Natural killer cell treated with Interleukin-12 subunit alpha and Interleukin-12 subunit beta and Interleukin-15 and Interleukin-18, amount 100 ng/mL, for 72 hours (primary cell): ENCODE measurements around the gene ATP6V1G3. TPM values are rescaled to one million over a fixed set of nuclear protein-coding genes. Genes with fewer than 3 reads are reported as not detected.
A peak's percentile ranks its signal among the peaks of the same experiment; 100 is the strongest.
"Not testable (repeated sequence)": the region's sequence is repeated elsewhere in the genome, so short reads cannot be mapped to it uniquely, and the experiment has no call there.

Experiments
- ATAC-seq, 2 donors: fragments of 150-1000 bp; cut with Tn5 transposase in 1 of 2; sonication (Bioruptor Pico), chemical (Tn5 transposase) in 1 of 2; 2 replicates each; pipeline ENCODE4 v1.10.0; 2021
- DNase-seq: peaks from one replicate; pipeline ENCODE4 v3.0.0; 2022; ENCODE audit warnings: low spot score
- H3K27ac Mint-ChIP-seq, 2 donors: 1 replicate in 1 of 2; 2 replicates in 1 of 2; pipeline ENCODE4 v1.8.0; 2022; ENCODE audit warnings: mixed read lengths in 2 of 2, mild to moderate bottlenecking in 1 of 2, moderate library complexity in 1 of 2
- H3K27me3 Mint-ChIP-seq, 2 donors: 1 replicate in 1 of 2; 2 replicates in 1 of 2; pipeline ENCODE4 v1.8.0; 2022; ENCODE audit warnings: mixed read lengths in 2 of 2
- H3K36me3 Mint-ChIP-seq: one replicate; pipeline ENCODE4 v1.8.0; 2022; ENCODE audit warnings: mixed read lengths
- H3K4me1 Mint-ChIP-seq, 2 donors: 1 replicate in 1 of 2; 2 replicates in 1 of 2; pipeline ENCODE4 v1.8.0; 2022; ENCODE audit warnings: low read depth in 2 of 2, mixed read lengths in 2 of 2, mild to moderate bottlenecking in 1 of 2
- H3K4me3 Mint-ChIP-seq: one replicate; pipeline ENCODE4 v1.8.0; 2022; ENCODE audit warnings: mixed read lengths
- H3K9me3 Mint-ChIP-seq: 2 replicates; pipeline ENCODE4 v1.8.0; 2022; ENCODE audit warnings: mixed read lengths
- total RNA-seq, 2 donors: library from RNA; stranded (reverse); gene quantifications; one replicate each; pipeline ENCODE4 v1.2.3, GENCODE V29; 2022

ATP6V1G3 gene, protein sequence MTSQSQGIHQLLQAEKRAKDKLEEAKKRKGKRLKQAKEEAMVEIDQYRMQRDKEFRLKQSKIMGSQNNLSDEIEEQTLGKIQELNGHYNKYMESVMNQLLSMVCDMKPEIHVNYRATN
- total RNA-seq: not detected

DNA sequence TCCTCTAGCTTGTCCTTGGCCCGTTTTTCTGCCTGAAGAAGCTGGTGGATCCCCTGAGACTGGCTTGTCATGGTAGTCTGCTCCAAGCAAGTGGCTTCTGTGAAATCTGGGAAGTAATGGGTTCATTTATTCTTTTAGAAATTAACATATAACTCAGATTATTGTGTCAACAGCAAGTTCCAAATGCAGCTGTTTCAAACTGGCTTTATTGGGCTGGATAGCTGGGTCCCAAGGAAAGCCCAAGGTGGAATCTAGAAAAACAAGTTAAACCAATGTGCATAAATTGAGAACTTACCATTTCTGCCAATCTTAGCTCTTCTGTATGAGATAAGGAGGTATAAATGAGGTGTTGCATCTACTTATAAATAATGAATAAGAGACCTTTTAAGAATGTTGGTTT, at the start of gene ATP6V1G3:
Gene ATP6V1G3 (minus strand): TSS at position 101 of the 400 bp plus-strand sequence. CDS start 30 bp downstream, at position 71.
- Mint-ChIP-seq H3K4me3 (no peak within 1 kb of the TSS), H3K36me3 (no peaks in the 10 kb centered on the region), H3K27me3 (peaks cover 0 to 2% of the 10 kb centered on the region in 2 donors), H3K4me1 (peaks cover 12 to 21% of the 10 kb centered on the region in 2 donors), H3K27ac (peak within 1 kb of the TSS in 1 of 2 donors; percentile 68), H3K9me3 (no peaks in the 10 kb centered on the region)
- DNase-seq (no peak), ATAC-seq (no peak)

DNA sequence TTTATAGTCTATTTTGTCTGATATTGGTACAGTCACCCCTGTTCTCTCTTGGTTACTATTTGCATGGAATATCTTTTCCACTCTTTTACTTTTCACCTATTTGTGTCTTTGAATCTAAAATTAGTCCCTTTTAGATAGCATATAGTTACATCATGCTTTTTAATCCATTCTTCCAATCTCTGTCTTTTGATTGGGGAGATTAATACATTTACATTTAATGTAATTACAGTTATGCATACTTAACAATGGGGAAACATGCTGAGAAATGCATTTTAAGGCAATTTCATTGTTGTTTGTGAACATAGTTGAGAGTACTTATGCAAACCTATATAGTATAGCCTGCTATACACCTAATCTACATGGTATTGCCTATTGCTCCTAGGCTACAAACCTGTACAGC, 48.4 kb upstream of the ATP6V1G3 start:
- Mint-ChIP-seq H3K36me3 (peaks cover 34% of the 10 kb centered on the region), H3K9me3 (peaks cover 9% of the 10 kb centered on the region), H3K4me3 (no peak overlapping the region), H3K4me1 (peaks cover 4 to 5% of the 10 kb centered on the region in 2 donors), H3K27ac (no peak overlapping the region), H3K27me3 (no peaks in the 10 kb centered on the region)
- DNase-seq (no peak), ATAC-seq (no peak)

DNA sequence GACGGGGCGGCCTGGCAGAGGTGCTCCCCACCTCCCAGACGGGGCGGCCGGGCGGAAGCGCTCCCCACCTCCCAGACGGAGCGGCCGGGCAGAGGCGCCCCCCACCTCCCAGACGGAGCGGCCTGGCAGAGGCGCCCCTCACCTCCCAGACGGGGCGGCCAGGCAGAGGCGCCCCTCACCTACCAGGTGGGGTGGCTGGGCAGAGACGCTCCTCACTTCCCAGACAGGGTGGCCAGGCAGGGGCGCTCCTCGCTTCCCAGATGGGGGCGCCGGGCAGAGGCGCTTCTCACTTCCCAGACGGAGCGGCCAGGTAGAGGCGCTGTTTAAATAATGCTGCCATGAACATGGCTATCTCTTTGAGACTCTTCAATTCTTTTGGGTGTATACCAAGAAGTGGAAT, 43.7 kb upstream of the ATP6V1G3 start:
- no peak for ATAC-seq
- Mint-ChIP-seq H3K4me3 (no peak overlapping the region), H3K27me3 (no peaks in the 10 kb centered on the region)

DNA sequence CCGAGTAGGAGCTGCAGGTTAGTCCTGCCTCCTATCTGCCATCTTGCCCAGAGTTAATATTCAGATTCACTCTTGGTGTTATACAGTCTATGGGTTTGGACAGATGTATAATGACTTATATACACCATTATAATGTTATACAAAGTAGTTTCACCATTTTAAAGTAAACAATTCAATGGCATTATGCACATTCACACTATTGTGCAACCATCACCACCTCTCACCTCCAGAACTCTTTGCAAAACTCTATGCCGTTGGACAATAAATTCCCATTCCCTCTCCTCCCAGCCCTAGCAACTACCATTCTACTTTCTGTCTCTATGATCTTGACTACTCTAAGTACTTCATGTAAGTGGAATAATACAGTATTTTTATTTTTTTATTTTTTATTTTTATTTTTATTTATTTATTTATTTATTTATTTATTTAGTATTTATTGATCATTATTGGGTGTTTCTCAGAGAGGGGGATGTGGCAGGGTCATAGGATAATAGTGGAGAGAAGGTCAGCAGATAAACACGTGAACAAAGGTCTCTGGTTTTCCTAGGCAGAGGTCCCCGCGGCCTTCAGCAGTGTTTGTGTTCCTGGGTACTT, 42.8 kb upstream of the ATP6V1G3 start:
- DNase-seq, H3K4me1 Mint-ChIP-seq, H3K27ac Mint-ChIP-seq, H3K4me3 Mint-ChIP-seq, H3K27me3 Mint-ChIP-seq, ATAC-seq: not testable (repeated sequence)
- Mint-ChIP-seq H3K9me3 (peaks cover 14% of the 10 kb centered on the region), H3K36me3 (peaks cover 22% of the 10 kb centered on the region)

More for the DNA sequence above, 43.7 kb upstream of the ATP6V1G3 start:
- Mint-ChIP-seq H3K36me3 (peaks cover 30% of the 10 kb centered on the region), H3K4me1 (peaks cover 0 to 4% of the 10 kb centered on the region in 2 donors), H3K9me3 (peaks cover 14% of the 10 kb centered on the region), H3K27ac (no peak overlapping the region)
- DNase-seq: no peak

DNA sequence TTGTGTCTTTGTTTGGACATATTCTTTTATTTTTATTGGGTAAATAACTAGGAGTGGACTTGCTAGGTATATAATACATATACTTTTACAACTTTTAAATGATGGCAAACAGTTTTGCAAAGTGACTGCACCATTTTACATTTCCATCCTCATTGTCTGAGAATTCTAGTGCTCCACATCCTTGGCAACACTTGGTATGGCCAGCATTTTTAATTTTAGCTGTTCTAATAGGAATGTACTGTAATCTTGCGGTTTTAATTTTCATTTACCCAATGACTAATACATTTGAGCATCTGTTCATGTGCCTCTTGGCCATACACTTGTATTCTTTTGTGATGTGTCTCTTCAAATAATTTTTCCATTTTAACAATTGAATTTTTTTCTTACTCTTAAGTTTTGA, 37.0 kb upstream of the ATP6V1G3 start:
- Mint-ChIP-seq H3K4me1 (peaks cover 10 to 11% of the 10 kb centered on the region in 2 donors), H3K27me3 (no peaks in the 10 kb centered on the region), H3K4me3 (no peak overlapping the region), H3K27ac (no peak overlapping the region), H3K36me3 (peaks cover 12% of the 10 kb centered on the region), H3K9me3 (peaks cover 15% of the 10 kb centered on the region)
- no peak for ATAC-seq
- no peak for DNase-seq

DNA sequence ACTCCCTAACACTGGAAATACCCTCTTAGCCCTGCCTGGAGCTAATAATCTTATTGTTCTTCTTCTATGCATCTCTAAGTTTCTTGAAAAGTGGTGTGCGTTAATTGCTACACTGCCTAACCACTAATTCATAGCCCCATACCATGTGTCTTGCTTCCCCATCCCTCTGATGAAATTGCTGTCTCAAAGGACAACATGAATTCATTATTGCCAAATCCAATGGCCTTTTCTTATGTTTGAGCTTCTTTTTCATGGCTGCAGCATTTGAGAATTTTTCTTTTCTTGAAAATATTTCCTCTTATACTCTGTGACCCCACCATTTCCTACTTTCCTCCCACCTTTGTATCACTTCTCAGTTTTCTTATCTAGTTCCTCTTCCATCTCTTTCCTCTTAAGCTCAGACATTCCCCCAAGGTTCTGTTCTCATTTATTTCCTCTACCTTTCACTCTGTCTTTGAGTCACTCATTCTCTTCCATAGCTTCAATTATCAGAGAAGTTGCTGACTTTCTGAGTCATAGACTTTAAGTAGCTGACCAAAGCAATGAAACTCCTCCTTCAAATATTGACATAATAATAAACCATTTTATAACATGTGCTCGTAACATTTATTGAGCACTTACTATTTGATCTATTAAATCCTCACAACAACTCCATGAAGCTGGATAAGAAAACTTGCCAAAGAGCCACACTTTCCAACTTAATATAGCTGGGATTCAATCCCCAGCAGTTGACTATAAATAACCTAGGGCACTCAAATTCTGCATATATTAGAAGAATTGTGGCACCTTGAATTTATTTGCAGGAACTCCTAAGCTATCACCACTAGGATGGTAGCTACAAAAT, 35.5 kb upstream of the ATP6V1G3 start:
- ATAC-seq (no peak), DNase-seq (no peak)
- Mint-ChIP-seq H3K27me3 (no peaks in the 10 kb centered on the region), H3K27ac (peak overlapping the region; percentile 1 to 15), H3K4me3 (no peak overlapping the region), H3K36me3 (peaks cover 1% of the 10 kb centered on the region), H3K4me1 (peaks cover 10 to 11% of the 10 kb centered on the region in 2 donors), H3K9me3 (peaks cover 6% of the 10 kb centered on the region)

DNA sequence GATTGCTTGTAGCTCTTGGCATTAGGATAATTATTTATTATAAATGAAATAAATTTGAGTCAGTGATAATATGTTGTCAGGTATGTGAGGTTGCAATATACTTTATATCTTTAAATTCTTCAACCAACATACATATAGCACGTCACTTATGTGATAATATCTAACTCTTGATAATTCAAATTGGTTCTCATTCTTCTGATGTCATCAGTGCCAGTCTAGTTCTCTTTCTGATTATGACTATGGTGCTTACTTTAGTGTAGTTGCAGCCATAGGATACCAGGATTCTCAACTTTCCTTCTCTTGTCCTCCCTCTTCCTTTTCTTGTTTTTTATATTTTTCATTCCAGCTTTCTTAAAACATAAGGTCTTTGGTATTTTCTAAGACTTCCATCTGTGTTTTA, 34.8 kb upstream of the ATP6V1G3 start:
- no peaks in the 10 kb centered on the region for H3K27me3 Mint-ChIP-seq
- ATAC-seq (no peak), DNase-seq (no peak)
- H3K4me1 Mint-ChIP-seq: peaks cover 10 to 11% of the 10 kb centered on the region in 2 donors
- peak overlapping the region in 1 of 2 donors; percentile 1 for H3K27ac Mint-ChIP-seq
- no peaks in the 10 kb centered on the region for H3K36me3 Mint-ChIP-seq
- H3K4me3 Mint-ChIP-seq: no peak overlapping the region
- H3K9me3 Mint-ChIP-seq: peaks cover 6% of the 10 kb centered on the region

DNA sequence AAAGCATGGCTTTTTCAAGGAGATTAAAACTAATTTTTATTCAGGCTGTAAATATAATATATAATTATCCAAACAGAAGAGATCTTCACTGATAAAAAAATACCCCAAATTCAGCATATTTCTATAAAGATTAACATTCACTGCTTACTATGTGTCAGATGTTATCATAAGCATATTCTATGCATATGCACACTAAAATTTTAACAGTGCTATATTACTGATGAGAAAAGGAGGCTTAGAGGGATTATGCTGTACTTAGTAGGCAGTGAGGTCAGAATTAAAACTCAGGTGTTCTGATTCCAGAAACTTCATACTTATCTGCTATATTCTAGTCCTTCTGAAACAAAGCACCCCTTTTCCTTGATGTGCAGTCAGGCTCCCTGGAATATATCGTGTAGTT, 33.8 kb upstream of the ATP6V1G3 start:
- DNase-seq (no peak), ATAC-seq (no peak)
- no peak overlapping the region for H3K4me3 Mint-ChIP-seq
- no peaks in the 10 kb centered on the region for H3K36me3 Mint-ChIP-seq
- peaks cover 10 to 11% of the 10 kb centered on the region in 2 donors for H3K4me1 Mint-ChIP-seq
- no peaks in the 10 kb centered on the region for H3K27me3 Mint-ChIP-seq
- H3K9me3 Mint-ChIP-seq: peaks cover 6% of the 10 kb centered on the region
- no peak overlapping the region for H3K27ac Mint-ChIP-seq

DNA sequence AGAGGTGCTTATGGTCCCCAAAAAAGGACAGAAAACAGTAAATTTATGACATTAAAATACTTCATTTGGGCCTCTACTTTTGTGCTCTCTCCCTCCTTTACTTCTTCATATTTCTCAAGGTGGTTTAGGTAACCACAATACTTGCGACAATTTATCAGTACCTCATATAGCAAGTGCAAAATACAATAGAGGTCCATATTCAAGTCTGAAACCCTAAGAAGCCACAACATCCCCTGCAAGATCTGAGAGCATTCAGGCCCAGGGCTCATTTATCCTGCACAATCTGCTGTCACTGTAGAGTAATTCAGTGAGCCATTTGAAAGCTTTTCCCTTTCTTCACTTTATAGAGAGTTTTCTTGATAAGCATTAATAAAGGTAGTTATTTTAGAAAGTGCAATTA, 24.2 kb upstream of the ATP6V1G3 start:
- ATAC-seq: peak; percentile 65 to 74
- DNase-seq: no peak
- Mint-ChIP-seq H3K27me3 (no peaks in the 10 kb centered on the region), H3K4me3 (no peak overlapping the region), H3K9me3 (peaks cover 3% of the 10 kb centered on the region), H3K36me3 (peaks cover 4% of the 10 kb centered on the region), H3K4me1 (peaks cover 31 to 43% of the 10 kb centered on the region in 2 donors), H3K27ac (peak overlapping the region; percentile 55 to 81)

DNA sequence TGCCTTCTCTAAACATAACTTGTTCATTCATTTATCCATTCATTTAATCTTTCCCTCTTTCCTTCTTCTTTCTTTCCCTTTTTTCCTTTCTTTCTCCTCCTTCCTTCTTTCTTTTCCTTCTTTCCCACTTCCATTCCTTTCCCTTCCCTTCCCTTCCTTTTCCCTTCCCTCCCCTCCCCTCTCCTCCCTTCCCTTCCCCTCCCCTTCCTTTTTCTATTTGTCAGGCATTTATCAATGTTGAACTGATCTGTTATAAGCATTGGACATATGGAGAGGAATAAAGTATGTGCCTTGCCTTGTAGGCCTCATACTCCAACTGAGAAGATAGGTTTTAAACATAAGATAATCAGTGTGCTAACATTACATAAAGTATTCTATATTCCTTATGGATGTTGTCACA, 23.7 kb upstream of the ATP6V1G3 start:
- no peaks in the 10 kb centered on the region for H3K27me3 Mint-ChIP-seq
- peaks cover 3% of the 10 kb centered on the region for H3K9me3 Mint-ChIP-seq
- no peak overlapping the region for H3K4me3 Mint-ChIP-seq
- H3K4me1 Mint-ChIP-seq: peaks cover 32 to 45% of the 10 kb centered on the region in 2 donors
- peaks cover 4% of the 10 kb centered on the region for H3K36me3 Mint-ChIP-seq
- no peak for ATAC-seq
- DNase-seq: no peak
- peak overlapping the region; percentile 55 to 81 for H3K27ac Mint-ChIP-seq

DNA sequence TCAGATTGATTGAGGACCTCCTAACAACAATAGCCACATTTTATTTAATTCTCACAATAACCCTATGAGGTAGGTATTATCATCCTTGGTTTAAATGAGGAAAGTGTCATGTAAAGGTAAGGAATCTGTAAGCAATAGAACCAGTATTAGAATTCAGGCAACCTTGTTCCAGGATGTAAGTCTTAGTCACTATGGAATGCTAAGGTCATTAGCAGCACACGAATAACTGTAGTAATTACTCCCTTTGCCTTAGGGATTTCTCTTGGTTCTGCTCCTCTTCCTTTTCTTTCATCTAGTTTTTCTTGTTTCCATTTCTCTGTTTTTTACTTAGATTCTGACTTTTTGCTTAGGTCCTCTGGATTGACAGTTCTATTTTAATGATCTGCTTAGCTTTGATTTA, 23.1 kb upstream of the ATP6V1G3 start:
- DNase-seq (no peak), ATAC-seq (no peak)
- Mint-ChIP-seq H3K27me3 (no peaks in the 10 kb centered on the region), H3K9me3 (peaks cover 3% of the 10 kb centered on the region), H3K36me3 (peaks cover 4% of the 10 kb centered on the region), H3K4me3 (no peak overlapping the region), H3K27ac (peak overlapping the region; percentile 55 to 81), H3K4me1 (peaks cover 38 to 50% of the 10 kb centered on the region in 2 donors)

DNA sequence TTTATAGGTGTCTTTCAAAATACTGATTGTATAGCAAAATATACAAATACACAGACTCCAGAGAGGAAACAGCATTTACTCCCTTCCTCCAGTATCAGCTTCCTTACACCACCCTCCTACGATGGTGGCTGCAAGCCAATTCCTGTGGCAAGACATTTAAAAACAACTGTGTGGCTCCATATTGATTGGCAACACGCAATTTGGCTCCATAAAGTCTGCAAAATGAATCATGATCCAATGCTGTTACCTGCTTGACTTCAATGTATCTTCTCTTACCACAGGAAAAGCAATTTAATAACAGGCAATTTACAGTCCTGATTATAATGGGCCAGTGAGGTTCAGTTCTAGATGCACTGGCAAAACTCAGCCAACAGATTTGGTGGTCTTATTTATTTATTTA, 19.7 kb upstream of the ATP6V1G3 start:
- ATAC-seq: no peak
- peaks cover 3% of the 10 kb centered on the region for H3K9me3 Mint-ChIP-seq

DNA sequence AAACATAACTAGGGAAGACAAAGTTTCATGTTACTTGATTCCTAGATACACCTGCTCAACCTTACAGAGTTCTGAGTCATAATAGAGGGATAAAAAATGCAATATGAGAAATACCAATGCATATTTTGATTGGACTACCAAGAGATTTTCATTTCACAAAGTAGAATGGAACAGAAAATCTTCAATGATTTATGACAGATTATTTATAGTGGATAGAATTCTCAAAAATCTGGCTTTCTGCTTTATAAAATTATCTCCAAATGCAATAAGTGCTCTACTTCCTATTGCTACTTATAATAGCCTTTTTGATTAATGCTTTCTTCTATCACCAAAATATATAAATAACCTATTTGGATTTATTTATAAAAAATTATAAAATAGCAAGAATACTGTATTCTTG, 18.9 kb upstream of the ATP6V1G3 start:
- Mint-ChIP-seq H3K4me3 (peak overlapping the region; percentile 52), H3K4me1 (peaks cover 48 to 64% of the 10 kb centered on the region in 2 donors), H3K27ac (peak overlapping the region; percentile 82 to 88), H3K9me3 (peaks cover 3% of the 10 kb centered on the region), H3K27me3 (no peaks in the 10 kb centered on the region), H3K36me3 (peaks cover 4% of the 10 kb centered on the region)
- no peak for ATAC-seq
- DNase-seq: no peak

More for the DNA sequence above, 19.7 kb upstream of the ATP6V1G3 start:
- peaks cover 47 to 64% of the 10 kb centered on the region in 2 donors for H3K4me1 Mint-ChIP-seq
- H3K27me3 Mint-ChIP-seq: no peaks in the 10 kb centered on the region
- H3K4me3 Mint-ChIP-seq: no peak overlapping the region
- H3K27ac Mint-ChIP-seq: no peak overlapping the region
- peaks cover 4% of the 10 kb centered on the region for H3K36me3 Mint-ChIP-seq
- no peak for DNase-seq

DNA sequence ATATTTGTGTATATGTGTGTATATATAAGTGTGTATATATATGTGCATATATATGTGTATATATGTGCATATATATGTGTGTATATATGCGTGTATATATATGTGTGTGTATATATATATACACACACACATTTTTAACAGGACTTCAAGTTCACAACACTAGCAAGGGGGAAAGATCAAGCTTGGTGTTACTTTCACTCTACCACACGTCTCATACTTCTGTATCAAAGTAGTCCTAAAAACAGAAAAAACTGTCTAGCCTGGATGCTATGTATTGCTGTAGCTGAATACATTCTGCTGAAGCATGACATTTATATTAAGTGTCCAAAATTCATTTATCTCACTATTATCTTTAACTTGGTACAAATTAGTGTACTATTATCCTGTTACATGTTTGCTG, 17.9 kb upstream of the ATP6V1G3 start:
- Mint-ChIP-seq H3K9me3 (peaks cover 3% of the 10 kb centered on the region), H3K36me3 (peaks cover 4% of the 10 kb centered on the region), H3K4me1 (peaks cover 46 to 64% of the 10 kb centered on the region in 2 donors), H3K4me3 (peak overlapping the region; percentile 52), H3K27ac (peak overlapping the region; percentile 82 to 88), H3K27me3 (no peaks in the 10 kb centered on the region)
- DNase-seq (no peak), ATAC-seq (peak; percentile 45 to 57)
